ENCODE results near the gene CEP170.
"Not testable (repeated sequence)": the region's sequence is repeated elsewhere in the genome, so short reads cannot be mapped to it uniquely, and the experiment has no call there.

Gene CEP170

DNA sequence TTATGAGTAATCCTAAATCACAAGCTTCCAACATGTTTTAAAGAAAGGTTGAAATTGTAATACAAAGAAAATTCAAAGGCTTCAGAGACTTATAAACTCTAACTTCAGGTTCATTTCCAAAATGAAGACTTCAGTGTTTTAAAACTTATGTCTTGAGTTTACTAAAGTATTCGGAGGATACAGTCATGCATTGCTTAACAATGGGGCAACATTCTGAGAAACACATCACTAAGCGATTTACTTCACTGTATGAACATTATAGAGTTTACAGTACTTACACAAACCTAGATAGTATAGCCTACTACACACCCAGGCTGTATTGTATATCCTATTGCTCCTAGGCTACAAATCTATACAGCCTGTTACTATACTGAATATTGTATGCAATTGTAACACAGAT is 38.3 kb downstream of the CEP170 start:
- DNase-seq (ENCODE audit: low spot score) (no peak), ATAC-seq (ENCODE audit: low read depth) (no peak)
- Histone ChIP-seq H3K4me3 (ENCODE audit: severe bottlenecking) (no peak overlapping the region), H3K9me3 (ENCODE audit: severe bottlenecking) (no peaks in the 10 kb centered on the region), H3K27me3 (ENCODE audit: insufficient read depth, poor library complexity, severe bottlenecking) (no peaks in the 10 kb centered on the region), H3K36me3 (ENCODE audit: low read depth) (peaks cover 36% of the 10 kb centered on the region), H3K4me1 (ENCODE audit: insufficient read depth, poor library complexity, severe bottlenecking) (peaks cover 13% of the 10 kb centered on the region), H3K27ac (ENCODE audit: poor library complexity, severe bottlenecking) (no peak overlapping the region)
- TF ChIP-seq, protein P1, sequence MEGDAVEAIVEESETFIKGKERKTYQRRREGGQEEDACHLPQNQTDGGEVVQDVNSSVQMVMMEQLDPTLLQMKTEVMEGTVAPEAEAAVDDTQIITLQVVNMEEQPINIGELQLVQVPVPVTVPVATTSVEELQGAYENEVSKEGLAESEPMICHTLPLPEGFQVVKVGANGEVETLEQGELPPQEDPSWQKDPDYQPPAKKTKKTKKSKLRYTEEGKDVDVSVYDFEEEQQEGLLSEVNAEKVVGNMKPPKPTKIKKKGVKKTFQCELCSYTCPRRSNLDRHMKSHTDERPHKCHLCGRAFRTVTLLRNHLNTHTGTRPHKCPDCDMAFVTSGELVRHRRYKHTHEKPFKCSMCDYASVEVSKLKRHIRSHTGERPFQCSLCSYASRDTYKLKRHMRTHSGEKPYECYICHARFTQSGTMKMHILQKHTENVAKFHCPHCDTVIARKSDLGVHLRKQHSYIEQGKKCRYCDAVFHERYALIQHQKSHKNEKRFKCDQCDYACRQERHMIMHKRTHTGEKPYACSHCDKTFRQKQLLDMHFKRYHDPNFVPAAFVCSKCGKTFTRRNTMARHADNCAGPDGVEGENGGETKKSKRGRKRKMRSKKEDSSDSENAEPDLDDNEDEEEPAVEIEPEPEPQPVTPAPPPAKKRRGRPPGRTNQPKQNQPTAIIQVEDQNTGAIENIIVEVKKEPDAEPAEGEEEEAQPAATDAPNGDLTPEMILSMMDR (IDR thresholded peaks at IDR 0.05; ENCODE audit: poor library complexity, severe bottlenecking) = no peak

DNA sequence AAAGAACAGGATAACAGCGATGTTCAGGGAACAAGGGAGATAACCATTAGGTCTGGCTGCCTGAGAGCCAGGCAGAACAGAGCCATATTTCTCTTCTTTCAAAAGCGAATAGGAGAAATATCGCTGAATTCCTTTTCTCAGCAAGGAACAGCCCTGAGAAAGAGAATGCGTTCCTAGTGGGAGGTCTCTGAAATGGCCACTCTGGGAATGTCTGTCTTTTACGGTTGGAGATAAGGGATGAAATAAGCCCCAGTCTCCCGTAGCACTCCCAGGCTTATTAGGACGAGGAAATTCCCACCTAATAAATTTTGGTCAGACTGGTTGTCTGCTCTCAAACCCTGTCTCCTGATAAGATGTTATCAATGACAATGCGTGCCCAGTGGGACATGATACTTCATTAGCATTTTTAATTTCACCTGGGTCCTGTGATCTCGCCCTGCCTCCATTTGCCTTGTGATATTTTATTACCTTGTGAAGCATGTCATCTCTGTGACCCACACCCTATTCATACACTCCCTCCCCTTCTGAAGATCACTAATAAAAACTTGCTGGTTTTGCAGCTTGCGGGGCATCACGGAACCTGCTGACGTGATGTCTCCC is 39.7 kb downstream of the CEP170 start:
- DNase-seq (ENCODE audit: low spot score); ATAC-seq (ENCODE audit: low read depth); H3K9me3 ChIP-seq (ENCODE audit: severe bottlenecking); H3K27me3 ChIP-seq (ENCODE audit: insufficient read depth, poor library complexity, severe bottlenecking); H3K27ac ChIP-seq (ENCODE audit: poor library complexity, severe bottlenecking); H3K4me3 ChIP-seq (ENCODE audit: severe bottlenecking): not testable (repeated sequence)
- Histone ChIP-seq H3K4me1 (ENCODE audit: insufficient read depth, poor library complexity, severe bottlenecking) (peaks cover 13% of the 10 kb centered on the region), H3K36me3 (ENCODE audit: low read depth) (peaks cover 22% of the 10 kb centered on the region)

DNA sequence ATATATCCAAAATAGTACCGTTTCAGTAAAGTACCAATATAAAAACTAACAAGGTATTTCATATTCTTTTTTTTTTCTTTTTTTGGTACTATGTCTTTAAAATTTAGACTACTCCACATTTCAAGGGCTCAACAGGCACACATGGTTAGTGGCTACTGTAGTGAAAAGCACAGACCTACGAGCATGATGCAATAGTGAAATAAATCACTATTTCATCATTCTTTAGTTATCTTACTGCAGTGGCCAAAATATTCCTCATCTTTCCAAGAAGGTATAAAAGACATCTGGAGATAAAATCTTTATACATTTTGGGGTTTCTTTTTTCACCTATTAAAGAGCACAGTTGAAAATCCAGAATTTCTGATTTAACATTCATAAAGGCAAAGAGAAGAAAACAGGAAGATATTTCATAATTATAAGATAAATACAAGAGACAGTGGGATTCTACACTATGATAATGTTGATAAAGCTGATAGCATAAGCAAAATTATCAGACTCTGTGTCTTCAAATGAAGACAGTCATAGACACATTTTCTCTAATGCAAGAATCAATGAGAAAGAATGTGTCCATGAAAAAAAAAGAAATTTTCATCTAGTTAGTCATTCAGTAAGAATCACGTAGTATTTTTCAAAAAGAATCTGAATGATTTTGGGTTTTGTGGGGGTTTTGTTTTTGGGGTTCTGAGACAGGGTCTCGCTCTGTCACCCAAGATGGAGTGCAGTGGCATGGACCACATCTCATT is 41.9 kb downstream of the CEP170 start:
- TF ChIP-seq, protein P1 (IDR thresholded peaks at IDR 0.05; ENCODE audit: poor library complexity, severe bottlenecking) = no peak
- Histone ChIP-seq H3K4me3 (ENCODE audit: severe bottlenecking) (no peak overlapping the region), H3K36me3 (ENCODE audit: low read depth) (peaks cover 9% of the 10 kb centered on the region), H3K9me3 (ENCODE audit: severe bottlenecking) (no peaks in the 10 kb centered on the region), H3K27me3 (ENCODE audit: insufficient read depth, poor library complexity, severe bottlenecking) (no peaks in the 10 kb centered on the region), H3K4me1 (ENCODE audit: insufficient read depth, poor library complexity, severe bottlenecking) (peaks cover 13% of the 10 kb centered on the region), H3K27ac (ENCODE audit: poor library complexity, severe bottlenecking) (peak overlapping the region; percentile 31)
- DNase-seq (ENCODE audit: low spot score) (no peak), ATAC-seq (ENCODE audit: low read depth) (peak; percentile 35; the same call in 1 of the 3 replicates)

DNA sequence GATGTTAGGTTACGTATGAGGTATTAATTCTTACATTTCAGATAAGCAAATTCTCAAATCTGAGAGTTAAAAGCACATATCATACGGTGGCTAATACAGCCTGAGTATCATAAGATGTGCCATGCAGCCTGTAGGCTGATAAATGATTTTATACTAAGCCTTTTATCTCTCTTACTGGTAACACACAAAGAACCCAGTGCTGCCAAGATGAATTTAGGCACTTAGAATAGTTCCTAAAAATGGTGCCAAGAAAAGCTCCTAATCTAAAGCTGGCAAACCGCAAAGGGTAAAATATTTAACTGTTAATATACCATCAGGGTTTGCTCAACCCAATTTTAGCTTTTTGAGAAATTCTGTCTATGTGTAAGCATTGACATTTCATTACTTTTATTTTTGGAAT is 43.1 kb downstream of the CEP170 start:
- DNase-seq (ENCODE audit: low spot score); ATAC-seq (ENCODE audit: low read depth); H3K9me3 ChIP-seq (ENCODE audit: severe bottlenecking): not testable (repeated sequence)

DNA sequence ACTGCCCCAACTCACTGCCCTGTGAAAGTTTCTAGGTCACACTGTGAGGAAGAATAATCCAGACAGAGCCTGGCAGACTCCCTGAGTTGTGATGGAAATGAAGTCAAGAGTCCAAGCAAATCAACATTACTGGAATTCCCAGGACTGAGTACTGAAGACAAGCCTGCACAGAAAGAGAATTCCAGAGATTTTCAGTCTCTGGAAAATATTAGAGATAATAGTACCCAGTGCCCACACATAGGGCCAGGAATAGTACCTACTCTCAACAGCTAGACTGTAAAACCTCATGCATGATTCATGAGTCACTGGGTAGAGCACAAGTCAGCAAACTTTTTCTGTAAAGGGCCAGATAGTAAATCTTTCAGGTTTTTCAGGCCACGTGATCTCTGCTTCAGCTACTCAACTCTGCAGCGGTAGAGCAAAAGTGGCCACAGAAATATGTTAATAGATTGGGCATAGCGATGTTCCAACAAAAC is 50.0 kb downstream of the CEP170 start:
- not testable (repeated sequence) for H3K4me1 ChIP-seq (ENCODE audit: insufficient read depth, poor library complexity, severe bottlenecking); H3K9me3 ChIP-seq (ENCODE audit: severe bottlenecking); H3K27me3 ChIP-seq (ENCODE audit: insufficient read depth, poor library complexity, severe bottlenecking); DNase-seq (ENCODE audit: low spot score); H3K36me3 ChIP-seq (ENCODE audit: low read depth); H3K4me3 ChIP-seq (ENCODE audit: severe bottlenecking)
- H3K27ac ChIP-seq (ENCODE audit: poor library complexity, severe bottlenecking) = peak overlapping the region; percentile 56
- ATAC-seq (ENCODE audit: low read depth) = peak; percentile 98

More for the DNA sequence above, 43.1 kb downstream of the CEP170 start:
- H3K27me3 ChIP-seq (ENCODE audit: insufficient read depth, poor library complexity, severe bottlenecking); H3K36me3 ChIP-seq (ENCODE audit: low read depth); H3K27ac ChIP-seq (ENCODE audit: poor library complexity, severe bottlenecking); H3K4me3 ChIP-seq (ENCODE audit: severe bottlenecking): not testable (repeated sequence)
- peaks cover 13% of the 10 kb centered on the region for H3K4me1 ChIP-seq (ENCODE audit: insufficient read depth, poor library complexity, severe bottlenecking)

DNA sequence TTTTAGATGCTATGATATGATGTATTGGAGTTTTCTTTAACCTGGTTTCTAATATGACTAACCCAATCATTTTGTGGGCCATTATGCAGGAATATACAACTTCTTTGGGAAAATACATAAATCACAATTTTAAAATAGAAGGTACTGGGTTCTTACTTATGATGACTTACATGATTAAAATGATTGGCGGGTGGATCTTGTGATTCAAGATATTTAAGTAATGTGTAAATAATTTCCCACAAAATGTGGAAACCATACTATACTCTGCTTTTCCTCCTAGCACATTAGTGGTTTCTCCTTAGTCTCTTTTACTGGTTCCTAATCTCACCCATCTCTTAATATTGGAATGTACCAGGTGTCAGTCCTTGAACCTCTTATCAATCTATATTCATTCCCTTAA is 50.7 kb downstream of the CEP170 start:
- H3K4me1 ChIP-seq (ENCODE audit: insufficient read depth, poor library complexity, severe bottlenecking); H3K9me3 ChIP-seq (ENCODE audit: severe bottlenecking); H3K27ac ChIP-seq (ENCODE audit: poor library complexity, severe bottlenecking); H3K4me3 ChIP-seq (ENCODE audit: severe bottlenecking); H3K27me3 ChIP-seq (ENCODE audit: insufficient read depth, poor library complexity, severe bottlenecking); ATAC-seq (ENCODE audit: low read depth); DNase-seq (ENCODE audit: low spot score); H3K36me3 ChIP-seq (ENCODE audit: low read depth): not testable (repeated sequence)

DNA sequence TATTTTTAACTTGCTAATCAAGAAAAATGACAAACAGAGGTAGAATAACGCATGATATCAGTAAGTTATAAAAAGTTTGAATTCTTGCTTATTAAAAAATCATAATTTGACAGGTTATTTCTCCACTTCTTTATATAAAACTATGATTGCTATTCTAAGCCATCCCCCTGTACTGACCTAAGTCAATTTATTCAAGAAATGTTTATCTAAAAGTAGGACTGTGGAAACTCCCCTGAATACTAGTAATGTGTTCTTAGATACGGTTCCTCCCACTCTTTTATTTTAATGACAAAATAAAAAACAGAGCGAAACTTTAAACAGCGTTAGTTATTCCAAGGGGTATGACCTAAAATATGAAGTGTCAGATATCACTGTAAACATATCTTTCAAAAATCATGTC is 51.9 kb downstream of the CEP170 start:
- ATAC-seq (ENCODE audit: low read depth); H3K27me3 ChIP-seq (ENCODE audit: insufficient read depth, poor library complexity, severe bottlenecking); H3K4me1 ChIP-seq (ENCODE audit: insufficient read depth, poor library complexity, severe bottlenecking); H3K36me3 ChIP-seq (ENCODE audit: low read depth); H3K4me3 ChIP-seq (ENCODE audit: severe bottlenecking); H3K27ac ChIP-seq (ENCODE audit: poor library complexity, severe bottlenecking); H3K9me3 ChIP-seq (ENCODE audit: severe bottlenecking); DNase-seq (ENCODE audit: low spot score): not testable (repeated sequence)

DNA sequence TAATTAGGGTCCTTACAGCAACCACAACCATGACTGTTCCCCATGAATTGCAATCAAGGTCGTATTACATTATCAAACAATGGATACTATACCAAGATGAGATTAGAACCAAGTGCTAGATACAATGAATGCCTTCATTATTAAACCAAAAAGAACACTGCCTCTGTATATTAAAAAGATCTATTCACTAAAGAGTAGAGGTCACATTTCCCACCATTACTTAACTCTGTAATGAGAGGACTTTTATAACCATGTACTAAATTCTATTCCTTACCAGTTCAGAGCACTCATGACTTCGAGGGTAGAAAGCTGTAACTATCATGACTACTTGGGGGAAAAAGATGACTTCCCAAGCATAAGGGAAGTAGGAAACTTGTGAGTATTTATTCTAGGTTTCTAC is 53.8 kb downstream of the CEP170 start:
- ATAC-seq (ENCODE audit: low read depth); H3K4me1 ChIP-seq (ENCODE audit: insufficient read depth, poor library complexity, severe bottlenecking); H3K36me3 ChIP-seq (ENCODE audit: low read depth): not testable (repeated sequence)

DNA sequence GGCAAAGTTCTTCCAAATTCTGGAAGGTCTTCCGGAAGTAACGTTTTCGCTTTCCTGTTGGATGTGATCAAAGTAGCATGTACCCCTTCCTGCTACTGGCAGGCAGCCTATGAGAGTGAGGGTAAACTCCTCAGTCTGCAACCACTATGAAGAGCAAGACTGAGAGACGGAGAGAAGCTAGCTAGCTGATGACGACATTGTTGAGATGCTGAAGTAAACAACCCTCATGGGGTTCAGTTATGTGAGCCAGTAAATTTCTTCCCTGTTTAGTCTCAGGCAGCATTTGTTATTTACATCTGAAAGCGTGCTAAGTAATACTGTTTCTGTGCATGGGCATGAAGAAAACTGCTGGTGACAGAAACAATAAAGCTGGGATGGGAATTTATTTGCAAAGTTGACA is 57.6 kb downstream of the CEP170 start:
- H3K27ac ChIP-seq (ENCODE audit: poor library complexity, severe bottlenecking); H3K27me3 ChIP-seq (ENCODE audit: insufficient read depth, poor library complexity, severe bottlenecking); H3K9me3 ChIP-seq (ENCODE audit: severe bottlenecking); ATAC-seq (ENCODE audit: low read depth); H3K4me3 ChIP-seq (ENCODE audit: severe bottlenecking); H3K4me1 ChIP-seq (ENCODE audit: insufficient read depth, poor library complexity, severe bottlenecking); DNase-seq (ENCODE audit: low spot score); H3K36me3 ChIP-seq (ENCODE audit: low read depth): not testable (repeated sequence)

More for the DNA sequence above, 53.8 kb downstream of the CEP170 start:
- H3K27me3 ChIP-seq (ENCODE audit: insufficient read depth, poor library complexity, severe bottlenecking); H3K27ac ChIP-seq (ENCODE audit: poor library complexity, severe bottlenecking); DNase-seq (ENCODE audit: low spot score); H3K4me3 ChIP-seq (ENCODE audit: severe bottlenecking); H3K9me3 ChIP-seq (ENCODE audit: severe bottlenecking): not testable (repeated sequence)
